Measurements from ENCODE around the gene METTL3. TPM values are rescaled to one million over a fixed set of nuclear protein-coding genes. Genes with fewer than 3 reads are reported as not detected.

The METTL3 gene
- total and polyA plus RNA-seq, 2 of the 13 experiments (the other 11 are each of a cell fraction or from before 2014, with no cell fraction given) = 123 to 130 TPM

- TF ChIP-seq PAXIP1 (CRISPR knock-in tag; conservative IDR thresholded peaks at IDR 0.05) (peak; percentile 71), SIN3A (IDR thresholded peaks at IDR 0.05; ENCODE audit: borderline replicate concordance, low read depth, low read length) (peak; percentile 97), JUND (CRISPR knock-in tag; IDR thresholded peaks at IDR 0.05) (peak; percentile 74), TEAD2 (CRISPR knock-in tag; IDR thresholded peaks at IDR 0.05) (peak; percentile 87; the same call in 1 of the 2 replicates), ZBTB8A (CRISPR knock-in tag; IDR thresholded peaks at IDR 0.05; ENCODE audit: borderline replicate concordance, low read depth) (peak; percentile 70; the same call in 1 of the 2 replicates), AHR (CRISPR knock-in tag; IDR thresholded peaks at IDR 0.05) (peak; percentile 87; the same call in 1 of the 2 replicates), ZNF3 (CRISPR knock-in tag; IDR thresholded peaks at IDR 0.05) (no peak), ZFP91 (CRISPR knock-in tag; IDR thresholded peaks at IDR 0.05; ENCODE audit: borderline replicate concordance) (peak; percentile 91; the same call in 1 of the 2 replicates), CHD2 (IDR thresholded peaks at IDR 0.05; ENCODE audit: low read depth, low read length) (0 out of 2 replicates have a peak, but pooled peaks have one; percentile 56), ZNF160 (CRISPR knock-in tag; IDR thresholded peaks at IDR 0.05) (peak; percentile 61)
- TF ChIP-seq, protein P1, sequence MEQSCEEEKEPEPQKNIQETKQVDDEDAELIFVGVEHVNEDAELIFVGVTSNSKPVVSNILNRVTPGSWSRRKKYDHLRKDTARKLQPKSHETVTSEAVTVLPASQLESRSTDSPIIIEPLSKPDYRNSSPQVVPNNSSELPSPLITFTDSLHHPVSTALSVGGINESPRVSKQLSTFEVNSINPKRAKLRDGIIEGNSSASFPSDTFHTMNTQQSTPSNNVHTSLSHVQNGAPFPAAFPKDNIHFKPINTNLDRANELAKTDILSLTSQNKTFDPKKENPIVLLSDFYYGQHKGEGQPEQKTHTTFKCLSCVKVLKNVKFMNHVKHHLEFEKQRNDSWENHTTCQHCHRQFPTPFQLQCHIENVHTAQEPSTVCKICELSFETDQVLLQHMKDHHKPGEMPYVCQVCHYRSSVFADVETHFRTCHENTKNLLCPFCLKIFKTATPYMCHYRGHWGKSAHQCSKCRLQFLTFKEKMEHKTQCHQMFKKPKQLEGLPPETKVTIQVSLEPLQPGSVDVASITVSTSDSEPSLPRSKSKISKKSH (CRISPR knock-in tag; IDR thresholded peaks at IDR 0.05; ENCODE audit: borderline replicate concordance) = peak; percentile 66; the same call in 1 of the 2 replicates
- TF ChIP-seq, protein P2, sequence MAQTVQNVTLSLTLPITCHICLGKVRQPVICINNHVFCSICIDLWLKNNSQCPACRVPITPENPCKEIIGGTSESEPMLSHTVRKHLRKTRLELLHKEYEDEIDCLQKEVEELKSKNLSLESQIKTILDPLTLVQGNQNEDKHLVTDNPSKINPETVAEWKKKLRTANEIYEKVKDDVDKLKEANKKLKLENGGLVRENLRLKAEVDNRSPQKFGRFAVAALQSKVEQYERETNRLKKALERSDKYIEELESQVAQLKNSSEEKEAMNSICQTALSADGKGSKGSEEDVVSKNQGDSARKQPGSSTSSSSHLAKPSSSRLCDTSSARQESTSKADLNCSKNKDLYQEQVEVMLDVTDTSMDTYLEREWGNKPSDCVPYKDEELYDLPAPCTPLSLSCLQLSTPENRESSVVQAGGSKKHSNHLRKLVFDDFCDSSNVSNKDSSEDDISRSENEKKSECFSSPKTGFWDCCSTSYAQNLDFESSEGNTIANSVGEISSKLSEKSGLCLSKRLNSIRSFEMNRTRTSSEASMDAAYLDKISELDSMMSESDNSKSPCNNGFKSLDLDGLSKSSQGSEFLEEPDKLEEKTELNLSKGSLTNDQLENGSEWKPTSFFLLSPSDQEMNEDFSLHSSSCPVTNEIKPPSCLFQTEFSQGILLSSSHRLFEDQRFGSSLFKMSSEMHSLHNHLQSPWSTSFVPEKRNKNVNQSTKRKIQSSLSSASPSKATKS (CRISPR knock-in tag; IDR thresholded peaks at IDR 0.05) = no peak
Observed at GRCh38 chr14:21476925-21477681, 34.0 kb downstream of the METTL3 start, which contains the start of the genes RAB2B and TOX4 (continued).
